Endothelial cell of umbilical vein (primary cell): ENCODE results near the gene LRRK1. TPM values are rescaled to one million over a fixed set of nuclear protein-coding genes. Genes with fewer than 3 reads are reported as not detected.
A peak's percentile ranks its signal among the peaks of the same experiment; 100 is the strongest.

Experiments used
- BruUV-seq: library from RNA; stranded (reverse); fragments of 400-500 nt; replicated peaks from 2 replicates; lab custom pipeline; 2021; lab: Mats Ljungman, UMichigan
- CTCF ChIA-PET: fragments of 300-600, 350-600 bp; sonication (Branson Sonifier 250); formaldehyde crosslinking; loops from one replicate; lab custom pipeline; 2021; ENCODE audit warnings: antibody characterized with exemption, inconsistent platforms; lab: Charles Lee
- POLR2A ChIA-PET: fragments of 300-600, 350-600 bp; sonication (Branson Sonifier 250); formaldehyde crosslinking; loops from one replicate; lab custom pipeline; 2021; ENCODE audit warnings: antibody characterized with exemption, inconsistent platforms; lab: Charles Lee
- DNase-seq: peaks from one replicate; pipeline ENCODE4 v3.0.0-alpha.2; 2011; ENCODE audit warnings: low read depth, low spot score
- FAIRE-seq: peaks from 2 replicates; lab custom pipeline; 2011; peaks lifted over from hg19 to GRCh38; lab: Jason Lieb, UNC
- H2AFZ ChIP-seq: 2 replicates; pipeline ENCODE4 v1.6.0; 2012; ENCODE audit warnings: low read depth, low read length, control low read depth, inconsistent platforms
- H3K27ac ChIP-seq: 2 replicates; pipeline ENCODE4 v1.5.1; 2011; ENCODE audit warnings: low read depth, mild to moderate bottlenecking, control low read depth, low read length, moderate library complexity; ENCODE audit not compliant: insufficient read depth
- H3K27me3 ChIP-seq, 2 experiments: 2 replicates each; pipeline versions ENCODE4 v1.6.0 to v1.6.1; 2011; ENCODE audit warnings: low read length in 2 of 2, mixed read lengths in 1 of 2; ENCODE audit not compliant: control insufficient read depth in 2 of 2, insufficient read depth in 2 of 2
- H3K36me3 ChIP-seq, 2 experiments: 2 replicates in 1 of 2; 3 replicates in 1 of 2; pipeline ENCODE4 v1.5.1; 2011; ENCODE audit warnings: low read length in 2 of 2, mild to moderate bottlenecking in 1 of 2, moderate library complexity in 1 of 2; ENCODE audit not compliant: control insufficient read depth in 2 of 2, insufficient read depth in 2 of 2; ENCODE audit errors: extremely low read depth in 1 of 2
- H3K4me1 ChIP-seq: 3 replicates; pipeline ENCODE4 v1.5.1; 2011; ENCODE audit warnings: mild to moderate bottlenecking, low read length; ENCODE audit not compliant: control insufficient read depth, insufficient read depth; ENCODE audit errors: extremely low read depth
- H3K4me2 ChIP-seq: 2 replicates; pipeline ENCODE4 v1.6.1; 2011; ENCODE audit warnings: low read length, control low read depth, mixed read lengths; ENCODE audit not compliant: insufficient read depth
- H3K4me3 ChIP-seq, 3 experiments: fragments of 200-600 bp in 1 of 3; sonication (generic), shearing (Covaris generic) in 1 of 3; replicated peaks in 1 of 3; 2 replicates each; pipeline ENCODE4 v1.5.1; 2011 to 2016; ENCODE audit warnings: control low read depth in 3 of 3, low read length in 3 of 3, mild to moderate bottlenecking in 2 of 3, inconsistent platforms in 1 of 3, low read depth in 1 of 3, moderate library complexity in 1 of 3; ENCODE audit not compliant: insufficient read depth in 1 of 3
- H3K79me2 ChIP-seq: 2 replicates; pipeline ENCODE4 v1.6.0; 2012; ENCODE audit warnings: low read length, inconsistent platforms; ENCODE audit not compliant: control insufficient read depth, insufficient read depth
- H3K9ac ChIP-seq: replicated peaks from 2 replicates; pipeline ENCODE3; 2011; ENCODE audit warnings: low read length, control low read depth; ENCODE audit not compliant: insufficient read depth; ENCODE audit errors: extremely low read depth
- H3K9me1 ChIP-seq: replicated peaks from 3 replicates; pipeline ENCODE4 v1.6.0; 2011; ENCODE audit warnings: mild to moderate bottlenecking, low read length; ENCODE audit not compliant: control insufficient read depth, insufficient read depth; ENCODE audit errors: extremely low read depth
- H3K9me3 ChIP-seq: replicated peaks from 2 replicates; pipeline ENCODE4 v1.5.1; 2012; ENCODE audit warnings: low read length, inconsistent platforms; ENCODE audit not compliant: control insufficient read depth, insufficient read depth
- H4K20me1 ChIP-seq: replicated peaks from 2 replicates; pipeline ENCODE3; 2011; ENCODE audit warnings: mild to moderate bottlenecking, low read length; ENCODE audit not compliant: control insufficient read depth, insufficient read depth; ENCODE audit errors: extremely low read depth
- CTCF ChIP-seq, 2 donors: IDR thresholded peaks; 1 replicate in 1 of 2; 2 replicates in 1 of 2; pipeline ENCODE4 v1.5.1; 2011; ENCODE audit warnings: low read length in 2 of 2, mild to moderate bottlenecking in 2 of 2, moderate library complexity in 2 of 2, control low read depth in 1 of 2, inconsistent platforms in 1 of 2, low read depth in 1 of 2; ENCODE audit not compliant: insufficient read depth in 1 of 2; ENCODE audit errors: extremely low read depth in 1 of 2
- GATA2 ChIP-seq: IDR thresholded peaks from 2 replicates; pipeline ENCODE4 v1.7.0; 2011; ENCODE audit warnings: low read depth, mild to moderate bottlenecking, moderate library complexity, mixed read lengths, low read length; ENCODE audit not compliant: insufficient read length, insufficient read depth
- JUN ChIP-seq: IDR thresholded peaks from 2 replicates; pipeline ENCODE4 v1.6.1; 2011; ENCODE audit warnings: borderline replicate concordance, low read depth; ENCODE audit not compliant: insufficient read length, insufficient read depth
- dilution Hi-C: fragments of 300-500 bp; cut with MboI; formaldehyde crosslinking; loops from one replicate; pipeline ENCODE4 v1.15.0; 2019; ENCODE audit warnings: low sequenced_read_pairs; ENCODE audit not compliant: extremely low pct_ligation_motif_present
- intact Hi-C: fragments of 100-400 bp; cut with micrococcal nuclease; formaldehyde crosslinking; loops from one replicate; pipeline ENCODE4 v1.10.0; 2022
- polyA plus RNA-seq, 4 experiments: library from polyadenylated mRNA; depleted of rRNA in 3 of 4; stranded (reverse) in 3 of 4; unstranded in 1 of 4; fragments of >200 nt; gene quantifications; 2 replicates each; pipeline versions ENCODE4 v1.2.1 to v1.2.3, GENCODE V29; 2011 to 2012; ENCODE audit warnings: missing spikeins in 1 of 4
- total RNA-seq: library from RNA; stranded (reverse); gene quantifications from 2 replicates; pipeline ENCODE4 v1.2.3, GENCODE V29; 2021

Gene LRRK1
- total and polyA plus RNA-seq, 2 donors (not counting 3 experiments of a cell fraction or from before 2014, with no cell fraction given), result 11.0 to 22.1 TPM

DNA sequence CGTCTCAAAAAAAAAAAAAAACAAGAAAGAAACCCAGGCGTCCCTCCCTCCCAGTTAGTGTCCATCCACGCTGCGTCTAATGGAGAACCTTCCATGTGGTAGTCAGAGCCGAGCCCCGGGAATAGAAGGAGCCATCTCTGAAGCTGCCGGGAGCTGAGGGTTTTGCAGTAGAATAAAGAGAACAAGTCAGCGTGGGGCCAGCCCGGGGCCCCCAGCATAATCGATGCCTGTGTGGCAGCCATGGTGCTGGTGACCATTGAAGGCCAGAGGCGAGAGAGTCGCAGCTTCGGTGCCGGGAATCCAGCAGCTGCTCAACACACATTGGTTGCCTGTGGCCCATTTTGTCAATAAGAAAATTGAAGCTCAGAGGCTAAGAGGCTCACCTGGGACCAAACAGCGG, 181.0 kb downstream of the LRRK1 start:
- Histone ChIP-seq H3K27me3 (peaks cover 0 to 5% of the 10 kb centered on the region in 2 experiments), H3K79me2 (no peaks in the 10 kb centered on the region), H3K9ac (no peak overlapping the region), H4K20me1 (no peaks in the 10 kb centered on the region), H3K9me3 (no peaks in the 10 kb centered on the region), H2AFZ (no peak overlapping the region), H3K4me3 (no peak overlapping the region), H3K27ac (no peak overlapping the region), H3K9me1 (no peaks in the 10 kb centered on the region), H3K4me1 (no peaks in the 10 kb centered on the region), H3K4me2 (no peak overlapping the region), H3K36me3 (no peaks in the 10 kb centered on the region)
- intact Hi-C loops (no loop called here), dilution Hi-C loops (no loop called here)
- TF ChIP-seq JUN, result no peak
- ChIA-PET CTCF (interaction anchor here (0.7 to 1.4 kb wide), 2 partner anchors 12 to 151 kb away, joined by 4 to 5 read pairs; partner anchors contain the start of gene CHSY1), POLR2A (no interaction called here)
- DNase-seq (no peak), FAIRE-seq (no peak)
- BruUV-seq, result no TSS peak

- peaks cover 0 to under 1% of the 10 kb centered on the region in 2 experiments for H3K27me3 ChIP-seq
- no peak overlapping the region for H3K9ac ChIP-seq
- H3K36me3 ChIP-seq, result no peaks in the 10 kb centered on the region
- H3K4me3 ChIP-seq, result no peak overlapping the region
- ChIA-PET CTCF (interaction anchor here (0.7 to 1.4 kb wide), 3 partner anchors 11 to 151 kb away, joined by 3 to 5 read pairs (median 4); partner anchors contain the start of gene CHSY1), POLR2A (no interaction called here)
- H3K4me2 ChIP-seq, result no peak overlapping the region
- no peaks in the 10 kb centered on the region for H3K79me2 ChIP-seq
- DNase-seq (no peak), FAIRE-seq (no peak)
- intact Hi-C loops, result no loop called here
- H3K9me1 ChIP-seq, result no peaks in the 10 kb centered on the region
- no peak overlapping the region for H2AFZ ChIP-seq
- TF ChIP-seq GATA2 (no peak), CTCF (IDR thresholded peaks at IDR 0.05; ENCODE audit: extremely low read depth in 1 of 2, insufficient read depth in 1 of 2, low read depth in 1 of 2, low read length in 2 of 2) (peak in 1 of 2 donors; percentile 18)
- dilution Hi-C loops, result no loop called here
- no peaks in the 10 kb centered on the region for H4K20me1 ChIP-seq
- no peak overlapping the region for H3K27ac ChIP-seq
- H3K9me3 ChIP-seq, result no peaks in the 10 kb centered on the region
- H3K4me1 ChIP-seq, result no peaks in the 10 kb centered on the region
- no TSS peak for BruUV-seq
These were observed 181.7 kb downstream of the LRRK1 start for GRCh38 chr15:101100593-101101442.
